K562 (cell line): ENCODE data around the gene GPX5. TPM values are rescaled to one million over a fixed set of nuclear protein-coding genes. Genes with fewer than 3 reads are reported as not detected.

Source experiments
- BRCA1 ChIP-seq, 2 experiments: fragments of 450-650 bp in 1 of 2; sonication (generic) in 1 of 2; formaldehyde crosslinking in 1 of 2; IDR thresholded peaks; 2 replicates each; pipeline versions ENCODE4 v1.5.0 to v1.6.1; 2017 to 2020; ENCODE audit warnings: mild to moderate bottlenecking in 1 of 2, missing genetic modification reagents in 1 of 2
- CC2D1A ChIP-seq: fragments of 450-650 bp; IDR thresholded peaks from 2 replicates; pipeline ENCODE4 v1.6.1; 2017; ENCODE audit warnings: mild to moderate bottlenecking
- CCNT2 ChIP-seq: IDR thresholded peaks from 2 replicates; pipeline ENCODE4 v1.6.1; 2011; ENCODE audit warnings: borderline replicate concordance, low read depth, mild to moderate bottlenecking, moderate library complexity, mixed read lengths, low read length; ENCODE audit not compliant: insufficient read length; ENCODE audit errors: extremely low read depth
- CTCF ChIP-seq, 3 experiments: IDR thresholded peaks in 2 of 3; conservative IDR thresholded peaks in 1 of 3; 2 replicates each; pipeline ENCODE4 v1.5.1; 2011 to 2012; ENCODE audit warnings: low read length in 3 of 3, mild to moderate bottlenecking in 3 of 3, control low read depth in 2 of 3, improper control_type of control experiment in 1 of 3, inconsistent platforms in 1 of 3, low read depth in 1 of 3, mixed read lengths in 1 of 3, moderate library complexity in 1 of 3; ENCODE audit not compliant: insufficient read depth in 2 of 3
- E2F6 ChIP-seq, 2 experiments: IDR thresholded peaks; 2 replicates each; pipeline ENCODE4 v1.6.1; 2011; ENCODE audit warnings: borderline replicate concordance in 1 of 2, control low read depth in 1 of 2, low read depth in 1 of 2, low read length in 1 of 2, mild to moderate bottlenecking in 1 of 2, mixed read lengths in 1 of 2, moderate library complexity in 1 of 2; ENCODE audit not compliant: insufficient read depth in 1 of 2, insufficient read length in 1 of 2, poor library complexity in 1 of 2, severe bottlenecking in 1 of 2; ENCODE audit errors: extremely low read depth in 1 of 2
- ELF2 ChIP-seq: fragments of 250-450 bp; sonication (Bioruptor Pico); IDR thresholded peaks from 2 replicates; pipeline ENCODE4 v1.5.0; 2021; ENCODE audit warnings: mild to moderate bottlenecking
- GATAD2A ChIP-seq: fragments of 450-650 bp; IDR thresholded peaks from 2 replicates; pipeline ENCODE4 v1.6.1; 2017
- HMG20A ChIP-seq: fragments of 450-650 bp; formaldehyde crosslinking; conservative IDR thresholded peaks from 2 replicates; pipeline ENCODE4 v1.4.0; 2020; ENCODE audit warnings: mild to moderate bottlenecking, mixed read lengths
- MIER1 ChIP-seq: fragments of 450-650 bp; IDR thresholded peaks from 2 replicates; pipeline ENCODE4 v1.6.1; 2016; ENCODE audit warnings: antibody characterized with exemption, mild to moderate bottlenecking, low read depth
- PATZ1 ChIP-seq: fragments of 250-450 bp; sonication (Bioruptor Pico); IDR thresholded peaks from 2 replicates; pipeline ENCODE4 v1.5.0; 2020; ENCODE audit warnings: mild to moderate bottlenecking, borderline replicate concordance
- POLR3A ChIP-seq: IDR thresholded peaks from 2 replicates; pipeline ENCODE4 v1.6.1; 2011; ENCODE audit warnings: borderline replicate concordance, mild to moderate bottlenecking, moderate library complexity; ENCODE audit not compliant: insufficient read length, insufficient read depth; ENCODE audit errors: extremely low read depth
- RBM25 ChIP-seq: fragments of 200-400 bp; formaldehyde crosslinking; IDR thresholded peaks from 2 replicates; pipeline ENCODE4 v1.6.1; 2018; ENCODE audit warnings: low read length, low read depth, moderate library complexity; ENCODE audit not compliant: severe bottlenecking
- SP1 ChIP-seq: sonication (generic); formaldehyde crosslinking; IDR thresholded peaks from 2 replicates; pipeline ENCODE4 v1.8.1; 2022; ENCODE audit warnings: mild to moderate bottlenecking, missing genetic modification reagents
- TCF3 ChIP-seq: sonication (generic); formaldehyde crosslinking; IDR thresholded peaks from 2 replicates; pipeline ENCODE4 v1.4.0; 2020; ENCODE audit warnings: mild to moderate bottlenecking, missing genetic modification reagents
- USF1 ChIP-seq: sonication (generic); formaldehyde crosslinking; IDR thresholded peaks from 2 replicates; pipeline ENCODE4 v1.9.0; 2022; ENCODE audit warnings: mild to moderate bottlenecking, missing genetic modification reagents
- polyA plus RNA-seq, 8 experiments: library from polyadenylated mRNA; depleted of rRNA in 4 of 8; stranded (reverse) in 5 of 8; unstranded in 3 of 8; fragments of >200 nt; fragmentation: Nextera tagmentation in 2 of 8; fragmentation: Illumina TruSeq in 1 of 8; extraction: Ambion mirVana in 2 of 8; extraction: Trizol in 1 of 8; gene quantifications; 2 replicates each; pipeline versions ENCODE4 v1.2.1 to v1.2.3, GENCODE V29; 2011 to 2014; ENCODE audit warnings: inconsistent platforms in 1 of 8, missing spikeins in 1 of 8
- total RNA-seq, 7 experiments: library from RNA; depleted of rRNA in 6 of 7; stranded (reverse); fragments of >200 nt in 6 of 7; fragmentation: Illumina TruSeq in 2 of 7; extraction: Trizol in 2 of 7; gene quantifications; 2 replicates each; pipeline versions ENCODE4 v1.2.1 to v1.2.3, GENCODE V29; 2011 to 2021; ENCODE audit warnings: low replicate concordance in 1 of 7
- TF ChIP-seq, protein P1 (sequence below): fragments of 450-650 bp; IDR thresholded peaks from 2 replicates; pipeline ENCODE4 v1.6.1; 2016
- TF ChIP-seq, protein P2 (sequence below): fragments of 450-650 bp; formaldehyde crosslinking; IDR thresholded peaks from 2 replicates; pipeline ENCODE4 v1.4.0; 2020; ENCODE audit warnings: mild to moderate bottlenecking, mixed read lengths

Gene GPX5
- total and polyA plus RNA-seq, 9 of the 15 experiments (the other 6 are each of a cell fraction or from before 2014, with no cell fraction given) = 0.07 to 0.18 (median 0.15) TPM; not detected in 6

- TF ChIP-seq PATZ1 (no peak), HMG20A (CRISPR knock-in tag) (no peak), GATAD2A (peak; percentile 88; the same call in 1 of the 2 replicates), TCF3 (CRISPR knock-in tag) (peak; percentile 96), CC2D1A (peak; percentile 53; the same call in 1 of the 2 replicates), CCNT2 (peak; percentile 54), BRCA1 (IDR thresholded peaks at IDR 0.05) (no peak), BRCA1 (CRISPR knock-in tag; IDR thresholded peaks at IDR 0.05) (no peak), USF1 (no peak), E2F6 (IDR thresholded peaks at IDR 0.05; ENCODE audit: borderline replicate concordance in 1 of 2, extremely low read depth in 1 of 2, insufficient read depth in 1 of 2, insufficient read length in 1 of 2, low read depth in 1 of 2, low read length in 1 of 2, poor library complexity in 1 of 2, severe bottlenecking in 1 of 2) (no peak), POLR3A (no peak), MIER1 (no peak), ELF2 (CRISPR knock-in tag) (no peak), CTCF (IDR thresholded peaks at IDR 0.05 in 2 of 3, conservative IDR thresholded peaks at IDR 0.05 in 1 of 3; ENCODE audit: insufficient read depth in 2 of 3, low read depth in 1 of 3, low read length in 3 of 3) (peak in 1 of 3 experiments; percentile 8; a peak in 1 of 6 replicates), SP1 (CRISPR knock-in tag) (peak; percentile 42; the same call in 1 of the 2 replicates), RBM25 (no peak)
- TF ChIP-seq, protein P1, sequence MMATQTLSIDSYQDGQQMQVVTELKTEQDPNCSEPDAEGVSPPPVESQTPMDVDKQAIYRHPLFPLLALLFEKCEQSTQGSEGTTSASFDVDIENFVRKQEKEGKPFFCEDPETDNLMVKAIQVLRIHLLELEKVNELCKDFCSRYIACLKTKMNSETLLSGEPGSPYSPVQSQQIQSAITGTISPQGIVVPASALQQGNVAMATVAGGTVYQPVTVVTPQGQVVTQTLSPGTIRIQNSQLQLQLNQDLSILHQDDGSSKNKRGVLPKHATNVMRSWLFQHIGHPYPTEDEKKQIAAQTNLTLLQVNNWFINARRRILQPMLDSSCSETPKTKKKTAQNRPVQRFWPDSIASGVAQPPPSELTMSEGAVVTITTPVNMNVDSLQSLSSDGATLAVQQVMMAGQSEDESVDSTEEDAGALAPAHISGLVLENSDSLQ = peak; percentile 73
- TF ChIP-seq, protein P2, sequence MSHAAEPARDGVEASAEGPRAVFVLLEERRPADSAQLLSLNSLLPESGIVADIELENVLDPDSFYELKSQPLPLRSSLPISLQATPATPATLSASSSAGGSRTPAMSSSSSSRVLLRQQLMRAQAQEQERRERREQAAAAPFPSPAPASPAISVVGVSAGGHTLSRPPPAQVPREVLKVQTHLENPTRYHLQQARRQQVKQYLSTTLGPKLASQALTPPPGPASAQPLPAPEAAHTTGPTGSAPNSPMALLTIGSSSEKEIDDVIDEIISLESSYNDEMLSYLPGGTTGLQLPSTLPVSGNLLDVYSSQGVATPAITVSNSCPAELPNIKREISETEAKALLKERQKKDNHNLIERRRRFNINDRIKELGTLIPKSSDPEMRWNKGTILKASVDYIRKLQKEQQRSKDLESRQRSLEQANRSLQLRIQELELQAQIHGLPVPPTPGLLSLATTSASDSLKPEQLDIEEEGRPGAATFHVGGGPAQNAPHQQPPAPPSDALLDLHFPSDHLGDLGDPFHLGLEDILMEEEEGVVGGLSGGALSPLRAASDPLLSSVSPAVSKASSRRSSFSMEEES (CRISPR knock-in tag) = no peak
These were observed 40.3 kb downstream of the GPX5 start (continued) for GRCh38 chr6:28565823-28566526.
